B cell (primary cell): ENCODE results near the gene TBC1D22B.

Source experiments
- EZH2 ChIP-seq: IDR thresholded peaks from 2 replicates; pipeline ENCODE4 v1.6.1; 2012; ENCODE audit warnings: borderline replicate concordance, low read depth, mild to moderate bottlenecking, moderate library complexity, low read length; ENCODE audit not compliant: insufficient read depth, poor library complexity, severe bottlenecking
- TF ChIP-seq, protein P1 (sequence below): fragments of 200-600 bp; IDR thresholded peaks from one replicate; pipeline ENCODE4 v1.8.0; 2022; ENCODE audit warnings: antibody characterized with exemption, mild to moderate bottlenecking

GRCh38 chr6:37347177-37347576 lies 89.6 kb downstream of the TBC1D22B start:
- TF ChIP-seq, protein P1, sequence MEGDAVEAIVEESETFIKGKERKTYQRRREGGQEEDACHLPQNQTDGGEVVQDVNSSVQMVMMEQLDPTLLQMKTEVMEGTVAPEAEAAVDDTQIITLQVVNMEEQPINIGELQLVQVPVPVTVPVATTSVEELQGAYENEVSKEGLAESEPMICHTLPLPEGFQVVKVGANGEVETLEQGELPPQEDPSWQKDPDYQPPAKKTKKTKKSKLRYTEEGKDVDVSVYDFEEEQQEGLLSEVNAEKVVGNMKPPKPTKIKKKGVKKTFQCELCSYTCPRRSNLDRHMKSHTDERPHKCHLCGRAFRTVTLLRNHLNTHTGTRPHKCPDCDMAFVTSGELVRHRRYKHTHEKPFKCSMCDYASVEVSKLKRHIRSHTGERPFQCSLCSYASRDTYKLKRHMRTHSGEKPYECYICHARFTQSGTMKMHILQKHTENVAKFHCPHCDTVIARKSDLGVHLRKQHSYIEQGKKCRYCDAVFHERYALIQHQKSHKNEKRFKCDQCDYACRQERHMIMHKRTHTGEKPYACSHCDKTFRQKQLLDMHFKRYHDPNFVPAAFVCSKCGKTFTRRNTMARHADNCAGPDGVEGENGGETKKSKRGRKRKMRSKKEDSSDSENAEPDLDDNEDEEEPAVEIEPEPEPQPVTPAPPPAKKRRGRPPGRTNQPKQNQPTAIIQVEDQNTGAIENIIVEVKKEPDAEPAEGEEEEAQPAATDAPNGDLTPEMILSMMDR: no peak
- no peak for TF ChIP-seq EZH2
